ENCODE results near the gene RBKS.
"Not testable (repeated sequence)": the region's sequence is repeated elsewhere in the genome, so short reads cannot be mapped to it uniquely, and the experiment has no call there.

Gene RBKS

GRCh38 chr2:27796791-27797765 is 93.1 kb downstream of the RBKS start:
- DNase-seq = peak; percentile 55

GRCh38 chr2:27795868-27796277 is 94.3 kb downstream of the RBKS start:
- DNase-seq = no peak

DNA sequence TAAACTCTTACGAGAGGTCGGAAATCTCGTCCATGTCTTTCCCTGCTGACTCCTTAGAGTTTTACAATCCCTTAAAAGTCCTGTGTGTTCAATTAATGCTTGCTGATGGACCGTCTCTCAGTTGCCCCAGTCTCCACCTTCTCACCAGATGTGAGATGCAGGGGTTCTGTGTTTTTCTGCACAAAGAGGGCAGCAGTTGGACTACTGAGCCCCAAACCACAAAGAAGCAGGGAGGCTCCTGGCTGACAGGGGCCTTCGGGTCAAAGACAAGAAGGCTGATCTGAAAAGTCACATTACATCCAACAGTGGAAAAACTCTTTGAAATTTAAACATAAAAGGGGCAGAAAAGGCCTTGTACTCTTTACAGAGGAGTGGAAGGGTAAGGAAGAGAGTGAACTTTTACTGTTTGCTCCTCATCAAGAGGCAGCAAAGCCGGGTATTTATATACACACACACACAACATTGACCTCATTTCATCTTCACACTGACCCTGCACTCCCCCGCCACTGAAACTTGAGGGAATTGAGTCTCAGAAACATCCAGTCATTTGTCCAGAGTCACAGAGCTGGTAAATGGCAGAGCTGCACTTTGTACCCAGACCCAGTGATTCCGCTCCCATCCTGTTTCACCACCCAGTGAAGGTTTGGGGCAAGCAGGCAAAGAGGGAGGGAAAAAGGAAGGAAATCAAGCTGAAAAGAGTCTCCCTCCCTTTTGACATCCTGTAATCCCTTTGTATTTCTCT is 94.9 kb downstream of the RBKS start:
- DNase-seq = no peak

DNA sequence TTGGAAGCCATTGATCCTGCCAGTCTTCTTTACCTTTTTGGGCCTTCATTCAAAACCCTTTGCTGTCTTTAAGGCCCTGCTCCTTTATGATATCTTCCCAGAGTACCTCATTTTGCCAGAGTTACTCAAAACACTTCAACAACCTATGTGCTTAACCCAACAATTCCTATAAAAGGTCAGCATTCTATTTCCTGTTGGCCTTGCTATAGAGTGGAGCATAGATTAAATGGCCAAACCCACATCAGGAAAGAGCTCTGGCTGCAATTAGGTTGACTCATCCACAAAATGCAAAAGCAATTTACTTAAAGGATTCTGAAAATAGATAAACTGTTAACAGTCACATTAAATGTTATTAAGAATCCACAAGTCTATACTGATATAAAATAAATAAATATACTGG is 97.4 kb downstream of the RBKS start:
- no peak for DNase-seq

DNA sequence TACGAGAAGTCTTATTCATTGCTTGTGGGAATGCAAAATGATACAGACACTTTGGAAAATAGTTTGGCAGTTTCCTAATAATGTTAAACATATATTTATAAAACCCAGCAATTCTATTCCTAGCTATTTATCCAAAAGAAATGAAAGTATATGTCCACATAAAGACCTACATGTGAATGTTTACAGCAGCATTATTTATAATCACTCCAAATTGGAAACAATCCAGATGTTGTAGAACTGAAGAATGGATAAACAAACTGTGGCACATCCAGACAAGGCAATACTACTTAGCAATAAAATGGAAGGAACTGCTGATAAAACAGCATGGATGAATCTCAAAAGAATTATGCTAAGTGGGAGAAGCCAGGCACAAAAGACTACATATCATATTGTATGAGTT is 99.4 kb downstream of the RBKS start:
- DNase-seq = no peak

GRCh38 chr2:27782701-27783100 is 107.5 kb downstream of the RBKS start:
- DNase-seq = no peak

DNA sequence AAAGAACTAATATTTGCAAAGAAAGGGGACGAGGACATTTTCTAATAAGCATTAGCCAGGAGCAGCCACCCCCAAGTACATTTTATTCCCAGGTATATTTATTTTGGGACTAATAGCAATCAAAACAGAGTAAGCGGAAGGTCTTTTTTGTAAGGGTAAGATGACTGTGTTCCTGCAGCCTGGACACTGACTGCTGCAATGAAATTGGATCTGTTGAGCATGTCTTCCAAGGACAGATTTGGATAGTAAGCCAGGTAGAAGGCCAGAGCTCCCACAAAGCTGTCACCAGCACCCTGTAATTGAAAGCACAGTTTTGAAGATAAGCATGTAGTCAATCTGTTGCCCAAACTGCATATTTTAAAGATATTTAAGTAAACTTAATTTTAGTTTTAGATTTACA is 108.7 kb downstream of the RBKS start:
- DNase-seq = no peak

GRCh38 chr2:27779417-27780055 is 110.7 kb downstream of the RBKS start:
- DNase-seq = no peak

DNA sequence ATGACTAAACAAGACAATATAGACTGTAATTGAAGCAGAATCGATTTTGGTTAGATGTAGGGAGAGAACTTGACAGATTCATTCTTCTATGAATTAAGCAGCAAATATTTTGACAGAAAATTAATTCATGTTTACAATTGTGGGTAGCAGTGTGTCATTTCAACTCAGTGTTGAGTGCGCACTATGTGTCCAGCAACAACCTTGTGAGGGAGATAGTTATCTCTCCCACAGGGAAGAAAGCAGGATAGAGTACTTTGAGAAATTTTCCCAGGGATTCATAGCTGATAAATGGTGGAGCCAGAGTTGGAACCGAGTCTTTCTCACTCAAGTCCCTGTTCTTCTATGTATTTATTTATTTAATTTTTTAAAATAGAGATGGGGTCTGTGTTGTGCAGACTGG is 113.5 kb downstream of the RBKS start:
- no peak for DNase-seq

- DNase-seq = no peak
These were observed 114.1 kb downstream of the RBKS start for GRCh38 chr2:27776097-27776496.

DNA sequence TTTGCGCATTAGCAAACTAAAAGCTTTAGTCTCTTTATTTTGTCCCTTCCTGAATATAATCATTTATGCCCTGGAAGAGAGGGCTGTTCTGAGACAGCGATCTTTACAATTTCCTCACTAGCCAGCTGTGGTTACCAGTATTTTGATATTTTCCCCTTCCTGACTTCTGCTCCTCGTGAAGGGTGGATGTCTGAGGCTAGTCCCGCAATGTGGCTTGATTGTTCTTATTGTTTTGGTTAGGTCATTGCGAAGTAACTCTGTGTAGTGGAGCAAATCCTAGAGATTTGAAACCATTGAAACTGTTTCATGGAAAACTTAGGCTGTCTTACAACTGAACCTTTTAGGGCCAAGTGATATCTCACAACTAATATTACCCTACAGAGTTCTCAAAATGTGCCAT is 116.2 kb downstream of the RBKS start:
- peak; percentile 13 for DNase-seq

DNA sequence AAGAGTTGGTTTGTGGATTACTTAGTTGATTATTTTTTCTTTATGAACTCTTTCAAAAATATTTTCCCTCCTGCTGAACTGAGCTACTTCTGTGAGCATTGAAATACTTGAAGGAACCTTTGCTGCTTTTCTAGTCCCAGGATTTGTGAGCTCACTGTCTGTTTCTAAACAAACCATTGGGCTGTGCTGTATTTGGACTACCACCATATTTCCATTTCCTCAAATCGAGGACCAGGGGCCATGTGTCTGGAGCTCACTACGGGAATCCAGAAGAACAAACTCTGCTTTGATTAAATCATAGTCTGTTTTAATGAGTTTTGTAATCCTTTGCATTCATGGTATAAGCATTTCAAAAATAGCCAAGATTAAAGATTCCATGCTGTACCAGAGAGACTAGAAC is 117.4 kb downstream of the RBKS start:
- peak; percentile 19 for DNase-seq

DNA sequence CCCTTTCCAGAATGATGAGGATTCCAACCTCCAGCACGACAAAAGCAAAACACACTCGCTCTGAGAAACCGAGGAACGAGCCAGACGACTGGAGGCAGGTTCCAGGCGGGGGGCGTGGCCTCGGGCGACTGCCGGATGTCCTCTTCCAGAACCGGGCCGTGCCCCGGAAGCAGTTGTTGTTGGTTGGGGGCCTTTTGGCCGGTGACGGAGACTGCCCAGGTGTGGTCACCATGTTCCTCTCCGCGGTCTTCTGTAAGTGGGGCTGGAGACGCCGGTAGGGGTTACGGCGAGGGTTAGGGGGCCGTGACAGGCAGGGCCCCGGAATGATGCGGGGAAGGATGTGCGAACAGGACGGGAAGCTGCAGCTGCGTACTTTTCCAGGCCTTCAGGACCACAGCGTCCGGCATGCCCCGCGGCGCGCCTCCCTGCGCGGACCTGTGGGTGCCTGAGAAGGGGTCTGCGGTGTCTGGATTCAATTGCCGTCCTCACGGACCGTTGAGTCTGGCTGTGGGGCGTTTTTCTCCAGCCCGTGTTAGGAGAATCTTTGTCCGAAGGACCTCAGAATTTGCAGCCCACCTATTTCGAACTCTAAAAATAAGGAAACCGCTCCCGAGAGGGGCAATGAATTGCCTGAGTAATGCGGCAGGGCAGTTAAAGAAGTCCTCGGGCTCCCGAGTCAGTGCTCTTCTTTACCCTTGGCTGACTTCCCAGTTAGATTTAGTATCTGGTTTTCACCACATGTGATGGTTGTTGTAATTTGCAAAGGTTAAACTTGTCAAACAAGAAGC is 118.4 kb downstream of the RBKS start, which contains the start of gene MRPL33:
Gene MRPL33, plus strand, starts transcription at position 172 of the 788 bp plus-strand sequence. Its CDS starts 59 bp downstream, at position 231.
- peak; percentile 97 for DNase-seq

- DNase-seq = no peak
These were observed 119.0 kb downstream of the RBKS start for GRCh38 chr2:27771202-27771547.

DNA sequence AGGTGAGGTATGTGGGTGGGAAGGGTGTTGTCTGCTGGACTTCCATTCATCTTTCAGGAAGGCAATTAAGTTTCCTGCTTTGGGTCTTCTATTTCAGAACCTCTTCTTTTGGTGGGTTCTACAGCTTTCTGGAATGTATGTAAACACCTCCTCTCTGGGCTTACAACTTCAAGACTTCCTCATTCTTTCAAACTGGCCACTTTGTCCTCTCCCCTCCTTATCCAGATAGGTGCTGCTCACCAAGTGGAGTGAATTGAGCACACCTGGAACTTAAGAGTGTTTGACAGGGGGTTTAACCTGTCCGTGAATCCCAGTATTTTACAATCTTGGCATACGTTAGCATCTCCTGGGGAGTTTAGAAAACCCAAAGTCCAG is 123.9 kb downstream of the RBKS start:
- DNase-seq = no peak

- DNase-seq = peak; percentile 49
These were observed 124.4 kb downstream of the RBKS start for GRCh38 chr2:27765621-27766286.

DNA sequence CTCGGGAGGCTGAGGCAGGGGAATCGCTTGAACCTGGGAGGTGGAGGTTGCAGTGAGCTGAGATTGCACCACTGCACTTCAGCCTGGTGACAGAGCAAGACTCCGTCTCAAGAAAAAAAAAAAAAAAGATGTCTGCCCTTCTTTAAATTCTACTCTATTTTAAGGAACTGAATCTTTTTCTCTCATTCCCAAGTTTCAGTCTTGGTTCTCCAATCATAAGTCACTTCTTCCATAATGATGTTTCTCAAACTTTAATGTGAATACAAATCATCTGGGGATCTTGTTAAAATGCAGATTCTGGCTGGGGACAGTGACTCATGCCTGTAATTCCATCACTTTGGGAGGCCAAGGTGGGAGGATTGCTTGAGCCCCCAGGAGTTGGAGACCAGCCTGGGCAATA is 125.7 kb downstream of the RBKS start:
- DNase-seq = not testable (repeated sequence)

DNA sequence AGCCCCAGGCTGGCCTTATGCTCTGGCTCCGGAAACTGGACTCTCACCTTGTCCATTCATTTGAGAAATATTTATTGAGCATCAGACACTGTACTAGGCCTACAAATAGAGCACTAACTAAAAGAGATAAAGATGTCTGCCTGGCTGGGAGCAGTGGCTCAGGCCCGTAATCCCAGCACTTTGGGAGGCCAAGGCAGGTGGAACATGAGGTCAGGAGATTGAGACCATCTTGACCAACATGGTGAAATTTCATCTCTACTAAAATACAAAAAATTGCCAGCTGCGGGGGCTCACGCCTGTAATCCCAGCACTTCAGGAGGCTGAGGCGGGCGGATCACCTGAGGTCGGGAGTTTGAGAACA is 126.3 kb downstream of the RBKS start:
- DNase-seq = no peak

- DNase-seq = no peak
These were observed 127.0 kb downstream of the RBKS start for GRCh38 chr2:27762951-27763906.

GRCh38 chr2:27756544-27757498 is 133.4 kb downstream of the RBKS start:
- peak; percentile 39 for DNase-seq

All from hematopoietic multipotent progenitor cell treated with erythropoietin and hydrocortisone succinate and interleukin-3 and kit ligand, for 6 days (in vitro differentiated cells).